RWPE2 (cell line): ENCODE results near the gene ZNF12.
"Not testable (repeated sequence)": the region's sequence is repeated elsewhere in the genome, so short reads cannot be mapped to it uniquely, and the experiment has no call there.

ENCODE experiments used
- ATAC-seq: fragments of 200-7000 bp; cut with Tn5 transposase; 3 replicates; pipeline ENCODE4 v1.9.1; 2021; ENCODE audit warnings: low read depth
- DNase-seq: peaks from one replicate; pipeline ENCODE4 v3.0.0-alpha.2; 2020; ENCODE audit warnings: low spot score
- H3K27ac ChIP-seq: fragments of 450-650 bp; 2 replicates; pipeline ENCODE4 v1.5.1; 2017; ENCODE audit warnings: mild to moderate bottlenecking; ENCODE audit not compliant: poor library complexity, severe bottlenecking
- H3K27me3 ChIP-seq: fragments of 250-450 bp; sonication (Bioruptor Pico); 2 replicates; pipeline ENCODE4 v1.5.1; 2021; ENCODE audit warnings: mild to moderate bottlenecking, moderate library complexity; ENCODE audit not compliant: insufficient read depth, poor library complexity, severe bottlenecking
- H3K36me3 ChIP-seq: fragments of 250-450 bp; sonication (Bioruptor Pico); 2 replicates; pipeline ENCODE4 v1.5.1; 2020; ENCODE audit warnings: low read depth, mild to moderate bottlenecking, moderate library complexity
- H3K4me1 ChIP-seq: fragments of 250-450 bp; sonication (Bioruptor Pico); 2 replicates; pipeline ENCODE4 v1.5.1; 2021; ENCODE audit warnings: mild to moderate bottlenecking, moderate library complexity; ENCODE audit not compliant: insufficient read depth, poor library complexity, severe bottlenecking
- H3K4me3 ChIP-seq: fragments of 250-450 bp; sonication (Bioruptor Pico); 2 replicates; pipeline ENCODE4 v1.5.1; 2021; ENCODE audit warnings: mild to moderate bottlenecking, moderate library complexity; ENCODE audit not compliant: severe bottlenecking
- H3K9me3 ChIP-seq: fragments of 250-450 bp; sonication (Bioruptor Pico); 2 replicates; pipeline ENCODE4 v1.5.1; 2021; ENCODE audit warnings: mild to moderate bottlenecking, moderate library complexity; ENCODE audit not compliant: severe bottlenecking
- TF ChIP-seq, protein P1 (sequence below): fragments of 450-650 bp; IDR thresholded peaks from one replicate; pipeline ENCODE4 v1.5.1; 2017; ENCODE audit warnings: mild to moderate bottlenecking, moderate library complexity; ENCODE audit not compliant: poor library complexity, severe bottlenecking

Gene ZNF12

GRCh38 chr7:6729492-6730342 lies 23.0 kb upstream of the ZNF12 start:
- DNase-seq: peak; percentile 89
- ATAC-seq: peak; percentile 97
- Histone ChIP-seq H3K4me1 (no peaks in the 10 kb centered on the region), H3K36me3 (peaks cover 26% of the 10 kb centered on the region), H3K9me3 (no peaks in the 10 kb centered on the region), H3K27ac (peak overlapping the region; percentile 57), H3K27me3 (no peaks in the 10 kb centered on the region), H3K4me3 (peak overlapping the region; percentile 55)
- TF ChIP-seq, protein P1, sequence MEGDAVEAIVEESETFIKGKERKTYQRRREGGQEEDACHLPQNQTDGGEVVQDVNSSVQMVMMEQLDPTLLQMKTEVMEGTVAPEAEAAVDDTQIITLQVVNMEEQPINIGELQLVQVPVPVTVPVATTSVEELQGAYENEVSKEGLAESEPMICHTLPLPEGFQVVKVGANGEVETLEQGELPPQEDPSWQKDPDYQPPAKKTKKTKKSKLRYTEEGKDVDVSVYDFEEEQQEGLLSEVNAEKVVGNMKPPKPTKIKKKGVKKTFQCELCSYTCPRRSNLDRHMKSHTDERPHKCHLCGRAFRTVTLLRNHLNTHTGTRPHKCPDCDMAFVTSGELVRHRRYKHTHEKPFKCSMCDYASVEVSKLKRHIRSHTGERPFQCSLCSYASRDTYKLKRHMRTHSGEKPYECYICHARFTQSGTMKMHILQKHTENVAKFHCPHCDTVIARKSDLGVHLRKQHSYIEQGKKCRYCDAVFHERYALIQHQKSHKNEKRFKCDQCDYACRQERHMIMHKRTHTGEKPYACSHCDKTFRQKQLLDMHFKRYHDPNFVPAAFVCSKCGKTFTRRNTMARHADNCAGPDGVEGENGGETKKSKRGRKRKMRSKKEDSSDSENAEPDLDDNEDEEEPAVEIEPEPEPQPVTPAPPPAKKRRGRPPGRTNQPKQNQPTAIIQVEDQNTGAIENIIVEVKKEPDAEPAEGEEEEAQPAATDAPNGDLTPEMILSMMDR: no peak

GRCh38 chr7:6728893-6729491 lies 22.2 kb upstream of the ZNF12 start:
- not testable (repeated sequence) for ATAC-seq, H3K27me3 ChIP-seq, H3K4me1 ChIP-seq, DNase-seq, H3K9me3 ChIP-seq
- H3K4me3 ChIP-seq: peak overlapping the region; percentile 55
- peak overlapping the region; percentile 57 for H3K27ac ChIP-seq
- peaks cover 19% of the 10 kb centered on the region for H3K36me3 ChIP-seq

DNA sequence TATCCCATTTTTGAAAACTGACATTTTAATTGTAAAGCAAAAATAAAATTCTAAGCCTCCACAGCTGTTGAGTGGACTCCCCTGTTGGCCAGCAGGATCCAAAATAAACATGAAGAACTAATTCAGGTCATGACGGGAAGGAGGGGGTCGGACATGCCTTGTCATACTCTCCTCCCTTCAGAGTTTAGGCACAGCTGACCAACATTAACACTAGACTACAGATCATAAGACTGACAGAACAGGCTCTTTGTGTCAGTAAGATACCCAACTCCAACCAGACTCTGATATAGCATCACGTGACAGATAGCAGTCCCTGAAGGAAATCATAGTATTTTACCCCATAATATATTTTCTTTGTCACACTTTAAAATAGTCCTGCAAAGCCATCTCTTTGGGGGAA lies 20.9 kb upstream of the ZNF12 start:
- Histone ChIP-seq H3K4me3 (no peak overlapping the region), H3K27ac (no peak overlapping the region), H3K36me3 (peaks cover 6% of the 10 kb centered on the region), H3K27me3 (no peaks in the 10 kb centered on the region), H3K9me3 (no peaks in the 10 kb centered on the region), H3K4me1 (no peaks in the 10 kb centered on the region)
- DNase-seq (no peak), ATAC-seq (no peak)
- TF ChIP-seq, protein P1: no peak

DNA sequence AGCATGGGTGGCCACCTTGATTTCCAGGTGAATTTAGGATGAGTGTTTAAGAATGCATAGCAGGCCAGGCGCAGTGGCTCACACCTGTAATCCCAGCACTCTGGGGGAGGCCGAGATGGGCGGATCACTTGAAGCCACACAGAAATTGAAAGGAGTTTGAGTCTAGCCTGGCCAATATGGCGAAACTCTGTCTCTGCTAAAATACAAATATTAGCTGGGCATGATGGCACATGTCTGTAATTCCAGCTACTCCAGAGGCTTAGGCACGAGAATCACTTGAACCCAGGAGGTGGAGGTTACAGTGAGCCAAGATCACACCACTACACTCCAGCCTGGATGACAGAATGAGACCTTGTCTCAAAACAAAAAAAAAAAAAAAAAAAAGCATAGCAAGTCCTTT lies 19.6 kb upstream of the ZNF12 start:
- H3K27me3 ChIP-seq, ATAC-seq, DNase-seq, H3K4me1 ChIP-seq, H3K36me3 ChIP-seq, H3K4me3 ChIP-seq, H3K9me3 ChIP-seq: not testable (repeated sequence)
- peak overlapping the region; percentile 14 for H3K27ac ChIP-seq

DNA sequence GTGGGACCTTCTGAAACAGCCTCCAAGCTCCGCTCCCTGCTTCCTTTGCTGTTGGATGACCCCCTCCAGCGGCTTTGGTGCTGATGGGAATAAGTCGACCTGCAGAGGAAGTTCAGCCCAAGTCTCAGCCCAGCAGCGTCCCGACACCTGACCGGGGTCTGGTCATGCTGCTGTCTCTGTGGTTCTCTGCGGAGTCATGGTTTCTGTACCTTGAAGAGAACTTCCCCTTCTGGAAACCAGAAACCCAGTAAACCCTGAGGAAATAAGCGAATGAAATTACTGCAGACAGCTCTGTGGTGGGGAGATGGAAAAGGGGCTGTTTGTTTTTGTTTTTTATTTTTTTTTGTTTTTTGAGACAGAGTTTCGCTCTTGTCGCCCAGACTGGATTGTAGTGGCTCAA lies 18.3 kb upstream of the ZNF12 start:
- DNase-seq (no peak), ATAC-seq (no peak)
- H3K4me3 ChIP-seq: no peak overlapping the region

DNA sequence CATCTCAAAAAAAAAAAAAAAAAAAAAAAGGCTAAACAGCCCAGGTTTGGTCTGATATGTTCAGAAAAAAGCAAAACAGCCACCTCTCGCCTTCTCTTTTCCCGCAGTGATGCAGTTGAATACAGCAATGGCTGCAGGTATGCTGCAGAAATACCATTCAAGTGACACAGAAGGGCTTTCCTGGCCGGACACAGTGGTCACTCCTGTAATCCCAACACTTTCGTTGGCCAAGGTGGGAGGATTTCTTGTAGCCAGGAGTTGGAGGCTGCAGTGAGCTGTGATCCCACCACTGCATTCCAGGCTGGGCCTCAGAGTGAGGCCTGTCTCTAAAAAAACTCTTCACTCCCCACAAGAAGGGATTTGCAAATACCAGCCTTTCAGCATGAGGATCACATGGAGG lies 17.6 kb upstream of the ZNF12 start:
- H3K27me3 ChIP-seq, H3K36me3 ChIP-seq, DNase-seq, H3K27ac ChIP-seq, H3K4me3 ChIP-seq, H3K4me1 ChIP-seq, H3K9me3 ChIP-seq, ATAC-seq: not testable (repeated sequence)

More for the DNA sequence above, 18.3 kb upstream of the ZNF12 start:
- H3K9me3 ChIP-seq: no peaks in the 10 kb centered on the region
- no peak overlapping the region for H3K27ac ChIP-seq
- H3K4me1 ChIP-seq: no peaks in the 10 kb centered on the region
- H3K36me3 ChIP-seq: no peaks in the 10 kb centered on the region
- TF ChIP-seq, protein P1: no peak
- H3K27me3 ChIP-seq: no peaks in the 10 kb centered on the region
